Measurements from ENCODE around the gene UQCRC2.

DNA sequence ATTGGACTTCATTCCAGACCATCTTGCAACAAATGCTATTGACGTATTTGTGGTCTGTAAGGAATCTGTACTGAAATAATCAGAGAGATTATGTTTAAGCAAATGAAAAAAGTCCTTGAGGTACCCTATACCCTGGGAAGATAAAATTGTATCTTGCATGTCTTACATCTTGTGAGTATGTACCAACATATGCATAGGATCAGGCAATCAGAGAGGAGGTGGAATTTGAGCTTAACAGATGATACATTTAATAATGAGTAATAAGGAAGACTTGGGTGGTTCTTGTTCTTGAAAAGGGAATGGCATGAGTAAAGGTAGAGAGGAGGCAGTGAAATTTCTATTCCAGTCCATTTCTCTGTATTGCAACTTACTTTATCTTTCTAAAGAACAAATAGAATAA, 65.4 kb downstream of the UQCRC2 start:
- TF ChIP-seq, protein P1, sequence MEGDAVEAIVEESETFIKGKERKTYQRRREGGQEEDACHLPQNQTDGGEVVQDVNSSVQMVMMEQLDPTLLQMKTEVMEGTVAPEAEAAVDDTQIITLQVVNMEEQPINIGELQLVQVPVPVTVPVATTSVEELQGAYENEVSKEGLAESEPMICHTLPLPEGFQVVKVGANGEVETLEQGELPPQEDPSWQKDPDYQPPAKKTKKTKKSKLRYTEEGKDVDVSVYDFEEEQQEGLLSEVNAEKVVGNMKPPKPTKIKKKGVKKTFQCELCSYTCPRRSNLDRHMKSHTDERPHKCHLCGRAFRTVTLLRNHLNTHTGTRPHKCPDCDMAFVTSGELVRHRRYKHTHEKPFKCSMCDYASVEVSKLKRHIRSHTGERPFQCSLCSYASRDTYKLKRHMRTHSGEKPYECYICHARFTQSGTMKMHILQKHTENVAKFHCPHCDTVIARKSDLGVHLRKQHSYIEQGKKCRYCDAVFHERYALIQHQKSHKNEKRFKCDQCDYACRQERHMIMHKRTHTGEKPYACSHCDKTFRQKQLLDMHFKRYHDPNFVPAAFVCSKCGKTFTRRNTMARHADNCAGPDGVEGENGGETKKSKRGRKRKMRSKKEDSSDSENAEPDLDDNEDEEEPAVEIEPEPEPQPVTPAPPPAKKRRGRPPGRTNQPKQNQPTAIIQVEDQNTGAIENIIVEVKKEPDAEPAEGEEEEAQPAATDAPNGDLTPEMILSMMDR (IDR thresholded peaks at IDR 0.05), result no peak
- TF ChIP-seq POLR2A (IDR thresholded peaks at IDR 0.05), result no peak
